ENCODE results near the gene ANKS6. TPM values are rescaled to one million over a fixed set of nuclear protein-coding genes. Genes with fewer than 3 reads are reported as not detected.

ANKS6 gene
- total RNA-seq, 1 experiment from 2014 or later, result 21.8 TPM

- no peak within 1 kb of the TSS for H3K4me3 Mint-ChIP-seq (ENCODE audit: unreplicated experiment)
- H3K36me3 Mint-ChIP-seq (ENCODE audit: insufficient read depth, unreplicated experiment), result no peaks in the 10 kb centered on the region
- no peaks in the 10 kb centered on the region for H3K4me1 Mint-ChIP-seq (ENCODE audit: insufficient read depth, unreplicated experiment)
- no TSS peak for BruUV-seq (replicated peaks)
- intact Hi-C loops (cut with micrococcal nuclease), result no loop called here
- H3K27ac Mint-ChIP-seq (ENCODE audit: low read depth, unreplicated experiment), result no peak within 1 kb of the TSS
- ChIA-PET CTCF (no interaction called here), POLR2A (no interaction called here)
- TF ChIP-seq CTCF (IDR thresholded peaks at IDR 0.05; ENCODE audit: unreplicated experiment), result no peak
- DNase-seq (ENCODE audit: unreplicated experiment), result no peak
- peaks cover 43% of the 10 kb centered on the region for H3K27me3 Mint-ChIP-seq (ENCODE audit: insufficient read depth, unreplicated experiment)
- no peaks in the 10 kb centered on the region for H3K9me3 Mint-ChIP-seq (ENCODE audit: unreplicated experiment)
Measured at GRCh38 chr9:98708933-98709911, 87.1 kb downstream of the ANKS6 start, which contains the start of gene GABBR2. Gene GABBR2 (minus strand): TSS chr9:98708935. CDS start chr9:98708737, 198 bp downstream.

- intact Hi-C loops (cut with micrococcal nuclease), result no loop called here
- no TSS peak for BruUV-seq (replicated peaks)
- H3K27ac Mint-ChIP-seq (ENCODE audit: low read depth, unreplicated experiment), result no peak overlapping the region
- H3K4me3 Mint-ChIP-seq (ENCODE audit: unreplicated experiment), result no peak overlapping the region
- no peaks in the 10 kb centered on the region for H3K9me3 Mint-ChIP-seq (ENCODE audit: unreplicated experiment)
- H3K27me3 Mint-ChIP-seq (ENCODE audit: insufficient read depth, unreplicated experiment), result peaks cover 48% of the 10 kb centered on the region
- H3K36me3 Mint-ChIP-seq (ENCODE audit: insufficient read depth, unreplicated experiment), result no peaks in the 10 kb centered on the region
- CTCF ChIA-PET, result no interaction called here
- POLR2A ChIA-PET, result no interaction called here
- no peaks in the 10 kb centered on the region for H3K4me1 Mint-ChIP-seq (ENCODE audit: insufficient read depth, unreplicated experiment)
- no peak for DNase-seq (ENCODE audit: unreplicated experiment)
- no peak for TF ChIP-seq CTCF (IDR thresholded peaks at IDR 0.05; ENCODE audit: unreplicated experiment)
Measured at GRCh38 chr9:98708103-98708932, 88.0 kb downstream of the ANKS6 start.

GRCh38 chr9:98707166-98708102 lies 88.9 kb downstream of the ANKS6 start:
- DNase-seq (ENCODE audit: unreplicated experiment), result peak; percentile 30

More at GRCh38 chr9:98707166-98708102, 88.9 kb downstream of the ANKS6 start:
- no peaks in the 10 kb centered on the region for H3K36me3 Mint-ChIP-seq (ENCODE audit: insufficient read depth, unreplicated experiment)
- TF ChIP-seq CTCF (IDR thresholded peaks at IDR 0.05; ENCODE audit: unreplicated experiment), result peak; percentile 27
- H3K27me3 Mint-ChIP-seq (ENCODE audit: insufficient read depth, unreplicated experiment), result peaks cover 55% of the 10 kb centered on the region
- H3K4me1 Mint-ChIP-seq (ENCODE audit: insufficient read depth, unreplicated experiment), result no peaks in the 10 kb centered on the region
- intact Hi-C loops (cut with micrococcal nuclease), result loop anchor here (1.0 kb wide), 1 partner anchor 392 kb away; no protein-coding TSS in a partner anchor
- H3K9me3 Mint-ChIP-seq (ENCODE audit: unreplicated experiment), result no peaks in the 10 kb centered on the region
- no peak overlapping the region for H3K27ac Mint-ChIP-seq (ENCODE audit: low read depth, unreplicated experiment)
- CTCF ChIA-PET, result interaction anchor here (0.7 to 1.1 kb wide), 2 partner anchors 19 to 652 kb away, joined by 3 to 4 read pairs; no protein-coding TSS in a partner anchor
- no TSS peak for BruUV-seq (replicated peaks)
- POLR2A ChIA-PET, result no interaction called here
- no peak overlapping the region for H3K4me3 Mint-ChIP-seq (ENCODE audit: unreplicated experiment)
